Osteoblast (primary cell): ENCODE data around the gene SUPT16H. TPM values are rescaled to one million over a fixed set of nuclear protein-coding genes. Genes with fewer than 3 reads are reported as not detected.
A peak's percentile ranks its signal among the peaks of the same experiment; 100 is the strongest.

Experiments used
- DNase-seq: peaks from one replicate; pipeline ENCODE4 v3.0.0; 2011; ENCODE audit warnings: low spot score, mixed read lengths; ENCODE audit not compliant: insufficient read length; ENCODE audit errors: missing footprints
- H2AFZ ChIP-seq: 2 replicates; pipeline ENCODE4 v1.6.0; 2011; ENCODE audit warnings: mild to moderate bottlenecking, low read length
- H3K27ac ChIP-seq: 2 replicates; pipeline ENCODE4 v1.5.1; 2011; ENCODE audit warnings: mild to moderate bottlenecking, low read depth, low read length, moderate library complexity
- H3K27me3 ChIP-seq: 2 replicates; pipeline ENCODE4 v1.6.0; 2012; ENCODE audit warnings: mild to moderate bottlenecking, control low read depth, inconsistent platforms, low read length, moderate library complexity; ENCODE audit not compliant: insufficient read depth
- H3K36me3 ChIP-seq: 2 replicates; pipeline ENCODE4 v1.5.1; 2011; ENCODE audit warnings: mild to moderate bottlenecking, low read length, control low read depth, moderate library complexity; ENCODE audit not compliant: insufficient read depth
- H3K4me1 ChIP-seq: 2 replicates; pipeline ENCODE4 v1.5.1; 2011; ENCODE audit warnings: mild to moderate bottlenecking, low read length, control low read depth, moderate library complexity; ENCODE audit not compliant: insufficient read depth
- H3K4me2 ChIP-seq: 2 replicates; pipeline ENCODE4 v1.6.0; 2011; ENCODE audit warnings: mild to moderate bottlenecking, low read length; ENCODE audit not compliant: insufficient read depth
- H3K4me3 ChIP-seq: fragments of 200-600 bp; sonication (generic); 3 replicates; pipeline ENCODE4 v1.5.1; 2012; ENCODE audit warnings: mild to moderate bottlenecking, low read length, inconsistent platforms; ENCODE audit not compliant: insufficient read depth
- H3K79me2 ChIP-seq: 2 replicates; pipeline ENCODE4 v1.6.0; 2012; ENCODE audit warnings: mild to moderate bottlenecking, low read length, control low read depth, inconsistent platforms; ENCODE audit not compliant: insufficient read depth
- H3K9me3 ChIP-seq: 2 replicates; pipeline ENCODE4 v1.5.1; 2011; ENCODE audit warnings: low read depth, low read length, control low read depth
- H4K20me1 ChIP-seq: 2 replicates; pipeline ENCODE4 v1.6.0; 2012; ENCODE audit warnings: mild to moderate bottlenecking, low read length, control low read depth; ENCODE audit not compliant: insufficient read depth
- total RNA-seq: library from RNA; depleted of rRNA; stranded (reverse); fragments of >200 nt; gene quantifications from 2 replicates; pipeline ENCODE4 v1.2.3, GENCODE V29; 2012
- TF ChIP-seq, protein P1 (sequence below): IDR thresholded peaks from 2 replicates; pipeline ENCODE4 v1.5.1; 2011; ENCODE audit warnings: mild to moderate bottlenecking, low read depth, low read length, moderate library complexity; ENCODE audit errors: extremely low read depth

The SUPT16H gene
- total RNA-seq, 1 donor, result 72.0 TPM

DNA sequence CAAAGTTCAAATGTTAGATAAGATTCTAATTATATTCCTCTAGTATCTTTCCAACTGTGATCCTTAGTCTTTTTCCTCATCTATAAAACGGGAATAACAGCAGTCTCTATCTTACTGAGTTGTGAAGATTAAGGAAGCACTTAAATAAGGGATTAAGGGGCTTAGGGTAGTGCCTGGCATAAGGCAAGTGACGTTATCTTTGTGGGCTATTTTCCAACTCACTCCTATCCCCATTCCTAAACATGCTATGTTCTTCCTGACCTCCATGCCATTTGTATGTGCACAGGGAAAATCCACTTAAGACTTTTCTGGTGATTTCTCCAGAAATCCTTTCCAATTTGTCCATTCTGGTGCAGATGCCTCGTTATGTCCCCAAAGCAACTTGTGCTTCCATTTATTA lies 33.3 kb downstream of the SUPT16H start:
- DNase-seq, result no peak
- H3K36me3 ChIP-seq, result peaks cover 38% of the 10 kb centered on the region
- TF ChIP-seq, protein P1, sequence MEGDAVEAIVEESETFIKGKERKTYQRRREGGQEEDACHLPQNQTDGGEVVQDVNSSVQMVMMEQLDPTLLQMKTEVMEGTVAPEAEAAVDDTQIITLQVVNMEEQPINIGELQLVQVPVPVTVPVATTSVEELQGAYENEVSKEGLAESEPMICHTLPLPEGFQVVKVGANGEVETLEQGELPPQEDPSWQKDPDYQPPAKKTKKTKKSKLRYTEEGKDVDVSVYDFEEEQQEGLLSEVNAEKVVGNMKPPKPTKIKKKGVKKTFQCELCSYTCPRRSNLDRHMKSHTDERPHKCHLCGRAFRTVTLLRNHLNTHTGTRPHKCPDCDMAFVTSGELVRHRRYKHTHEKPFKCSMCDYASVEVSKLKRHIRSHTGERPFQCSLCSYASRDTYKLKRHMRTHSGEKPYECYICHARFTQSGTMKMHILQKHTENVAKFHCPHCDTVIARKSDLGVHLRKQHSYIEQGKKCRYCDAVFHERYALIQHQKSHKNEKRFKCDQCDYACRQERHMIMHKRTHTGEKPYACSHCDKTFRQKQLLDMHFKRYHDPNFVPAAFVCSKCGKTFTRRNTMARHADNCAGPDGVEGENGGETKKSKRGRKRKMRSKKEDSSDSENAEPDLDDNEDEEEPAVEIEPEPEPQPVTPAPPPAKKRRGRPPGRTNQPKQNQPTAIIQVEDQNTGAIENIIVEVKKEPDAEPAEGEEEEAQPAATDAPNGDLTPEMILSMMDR, result no peak

DNA sequence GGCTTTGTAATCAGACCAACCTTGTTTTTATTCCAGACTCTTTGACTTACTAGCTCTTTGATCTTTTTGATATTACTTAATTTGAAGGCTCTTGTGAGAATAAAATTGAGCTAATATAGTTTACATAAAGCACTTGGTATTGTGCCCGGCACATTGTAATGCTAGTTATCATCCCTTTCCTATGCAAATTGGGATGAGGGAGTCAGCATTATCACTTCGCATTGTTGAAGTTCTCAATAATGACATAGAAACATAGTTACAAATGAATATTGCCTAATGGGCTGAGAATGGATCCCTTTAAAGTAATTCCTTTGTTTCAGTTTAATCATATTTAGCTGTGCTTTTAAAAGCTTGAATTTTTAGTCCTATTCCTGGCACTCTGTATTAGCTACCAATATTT lies 36.6 kb downstream of the SUPT16H start:
- H3K9me3 ChIP-seq, result no peaks in the 10 kb centered on the region
- no peak overlapping the region for H2AFZ ChIP-seq
- no peak overlapping the region for H3K4me3 ChIP-seq
- DNase-seq, result peak; percentile 70
- no peak overlapping the region for H3K4me2 ChIP-seq
- no peaks in the 10 kb centered on the region for H3K4me1 ChIP-seq
- no peaks in the 10 kb centered on the region for H4K20me1 ChIP-seq
- H3K36me3 ChIP-seq, result peaks cover 14% of the 10 kb centered on the region
- no peak overlapping the region for H3K27ac ChIP-seq
- TF ChIP-seq, protein P1, result no peak
- no peaks in the 10 kb centered on the region for H3K27me3 ChIP-seq
- no peaks in the 10 kb centered on the region for H3K79me2 ChIP-seq

More for the DNA sequence above, 33.3 kb downstream of the SUPT16H start:
- no peak overlapping the region for H2AFZ ChIP-seq
- H3K4me3 ChIP-seq, result no peak overlapping the region
- H3K4me2 ChIP-seq, result no peak overlapping the region
- no peaks in the 10 kb centered on the region for H3K27me3 ChIP-seq
- H3K4me1 ChIP-seq, result no peaks in the 10 kb centered on the region
- no peaks in the 10 kb centered on the region for H3K79me2 ChIP-seq
- H4K20me1 ChIP-seq, result no peaks in the 10 kb centered on the region
- no peak overlapping the region for H3K27ac ChIP-seq
- no peaks in the 10 kb centered on the region for H3K9me3 ChIP-seq

GRCh38 chr14:21346532-21347135 lies 37.2 kb downstream of the SUPT16H start:
- Histone ChIP-seq H3K79me2 (no peaks in the 10 kb centered on the region), H3K9me3 (no peaks in the 10 kb centered on the region), H3K4me1 (no peaks in the 10 kb centered on the region), H3K36me3 (peaks cover 9% of the 10 kb centered on the region), H3K4me3 (no peak overlapping the region), H3K27me3 (no peaks in the 10 kb centered on the region), H2AFZ (no peak overlapping the region), H3K27ac (no peak overlapping the region), H4K20me1 (no peaks in the 10 kb centered on the region), H3K4me2 (no peak overlapping the region)
- TF ChIP-seq, protein P1, result no peak
- no peak for DNase-seq

DNA sequence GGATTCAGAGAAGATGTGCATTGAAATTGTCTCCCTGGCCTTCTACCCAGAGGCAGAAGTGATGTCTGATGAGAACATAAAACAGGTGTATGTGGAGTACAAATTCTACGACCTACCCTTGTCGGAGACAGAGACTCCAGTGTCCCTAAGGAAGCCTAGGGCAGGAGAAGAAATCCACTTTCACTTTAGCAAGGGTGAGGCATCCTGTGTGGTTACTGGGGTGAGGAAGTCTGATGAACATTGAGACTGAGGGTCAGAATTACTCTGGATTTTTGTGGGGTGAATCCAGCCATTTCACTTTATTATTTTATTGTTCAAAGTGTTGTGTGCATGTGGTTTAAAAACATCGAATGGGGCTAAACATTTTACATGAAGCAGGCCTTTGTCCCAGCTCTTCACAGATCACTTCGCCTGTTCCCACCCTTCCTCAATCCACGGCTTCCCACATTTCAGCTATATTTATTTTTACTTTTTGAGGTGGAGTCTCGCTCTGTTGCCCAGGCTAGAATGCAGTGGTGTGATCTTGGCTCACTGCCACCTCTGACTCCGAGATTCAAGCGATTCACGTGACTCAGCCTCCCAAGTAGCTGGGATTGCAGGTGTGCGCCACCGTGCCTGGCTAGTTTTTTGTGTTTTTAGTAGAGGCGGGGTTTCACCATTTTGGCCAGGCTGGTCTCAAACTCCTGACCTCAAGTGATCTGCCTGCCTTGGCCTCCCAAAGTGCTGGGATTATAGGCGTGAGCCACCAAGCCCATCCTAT lies 40.6 kb downstream of the SUPT16H start:
- Histone ChIP-seq H3K27ac (no peak overlapping the region), H3K79me2 (no peaks in the 10 kb centered on the region), H4K20me1 (no peaks in the 10 kb centered on the region), H2AFZ (peak overlapping the region; percentile 46), H3K9me3 (no peaks in the 10 kb centered on the region), H3K4me1 (no peaks in the 10 kb centered on the region), H3K4me2 (peak overlapping the region; percentile 52), H3K27me3 (no peaks in the 10 kb centered on the region), H3K36me3 (no peaks in the 10 kb centered on the region), H3K4me3 (no peak overlapping the region)
- DNase-seq, result peak; percentile 79
- TF ChIP-seq, protein P1, result no peak
